ENCODE data around the gene TM2D3.

- TF ChIP-seq FOXA1 (IDR thresholded peaks at IDR 0.05) (no peak), ELF4 (IDR thresholded peaks at IDR 0.05) (no peak)
Measured at GRCh38 chr15:101647251-101647650, 4.9 kb downstream of the TM2D3 start.

All from HEK293T (cell line).